Mucosa of gallbladder (tissue), 1 donor: ENCODE data around the gene ELP4. TPM values are rescaled to one million over a fixed set of nuclear protein-coding genes. Genes with fewer than 3 reads are reported as not detected.
A peak's percentile ranks its signal among the peaks of the same experiment; 100 is the strongest.
"Not testable (repeated sequence)": the region's sequence is repeated elsewhere in the genome, so short reads cannot be mapped to it uniquely, and the experiment has no call there.

Source experiments
- DNase-seq: peaks from one replicate; pipeline ENCODE4 v3.0.0-alpha.2; 2020; ENCODE audit warnings: low spot score
- total RNA-seq: library from RNA; stranded (reverse); gene quantifications from one replicate; pipeline ENCODE4 v1.2.1, GENCODE V29; 2021
- donor health status: DM: no; HTN: no; CAD: no.

The ELP4 gene
- total RNA-seq, 1 donor from 2014 or later = 14.4 TPM

GRCh38 chr11:31555938-31556337 lies 46.4 kb downstream of the ELP4 start:
- no peak for DNase-seq

GRCh38 chr11:31558001-31558400 lies 48.4 kb downstream of the ELP4 start:
- DNase-seq = no peak

- DNase-seq = no peak
These were observed 51.4 kb downstream of the ELP4 start for GRCh38 chr11:31560842-31561476.

GRCh38 chr11:31564517-31564916 lies 55.0 kb downstream of the ELP4 start:
- DNase-seq = not testable (repeated sequence)

- DNase-seq = not testable (repeated sequence)
These were observed 64.6 kb downstream of the ELP4 start for GRCh38 chr11:31574133-31574532.

GRCh38 chr11:31575764-31576163 lies 66.2 kb downstream of the ELP4 start:
- not testable (repeated sequence) for DNase-seq

GRCh38 chr11:31579412-31579811 lies 69.8 kb downstream of the ELP4 start:
- DNase-seq = not testable (repeated sequence)

- no peak for DNase-seq
These were observed 73.1 kb downstream of the ELP4 start for GRCh38 chr11:31582697-31583096.

- DNase-seq = no peak
These were observed 88.9 kb downstream of the ELP4 start for GRCh38 chr11:31598454-31598853.

- no peak for DNase-seq
These were observed 92.2 kb downstream of the ELP4 start for GRCh38 chr11:31601635-31602282.

GRCh38 chr11:31606893-31607292 lies 97.3 kb downstream of the ELP4 start:
- DNase-seq = no peak

GRCh38 chr11:31607914-31608313 lies 98.3 kb downstream of the ELP4 start:
- no peak for DNase-seq

- DNase-seq = no peak
These were observed 99.4 kb downstream of the ELP4 start for GRCh38 chr11:31608995-31609394.

- DNase-seq = no peak
These were observed 101.0 kb downstream of the ELP4 start for GRCh38 chr11:31610544-31610943.

- DNase-seq = no peak
These were observed 107.7 kb downstream of the ELP4 start for GRCh38 chr11:31617246-31617645.

GRCh38 chr11:31619980-31620379 lies 110.4 kb downstream of the ELP4 start:
- DNase-seq = no peak

GRCh38 chr11:31620434-31620833 lies 110.9 kb downstream of the ELP4 start:
- no peak for DNase-seq

GRCh38 chr11:31625868-31626267 lies 116.3 kb downstream of the ELP4 start:
- DNase-seq = no peak

- no peak for DNase-seq
These were observed 118.5 kb downstream of the ELP4 start for GRCh38 chr11:31628111-31628510.

GRCh38 chr11:31636983-31637382 lies 127.4 kb downstream of the ELP4 start:
- DNase-seq = no peak

- DNase-seq = peak; percentile 13
These were observed 131.0 kb downstream of the ELP4 start for GRCh38 chr11:31640611-31641010.

GRCh38 chr11:31641477-31642062 lies 132.0 kb downstream of the ELP4 start:
- DNase-seq = no peak

- DNase-seq = no peak
These were observed 134.3 kb downstream of the ELP4 start for GRCh38 chr11:31643857-31644256.
